Endothelial cell of umbilical vein (primary cell): ENCODE measurements around the gene CSRP2. TPM values are rescaled to one million over a fixed set of nuclear protein-coding genes. Genes with fewer than 3 reads are reported as not detected.

ENCODE experiments used
- BruUV-seq: library from RNA; stranded (reverse); fragments of 400-500 nt; replicated peaks from 2 replicates; lab custom pipeline; 2021; lab: Mats Ljungman, UMichigan
- CTCF ChIA-PET: fragments of 300-600, 350-600 bp; sonication (Branson Sonifier 250); formaldehyde crosslinking; loops from one replicate; lab custom pipeline; 2021; ENCODE audit warnings: antibody characterized with exemption, inconsistent platforms; lab: Charles Lee
- POLR2A ChIA-PET: fragments of 300-600, 350-600 bp; sonication (Branson Sonifier 250); formaldehyde crosslinking; loops from one replicate; lab custom pipeline; 2021; ENCODE audit warnings: antibody characterized with exemption, inconsistent platforms; lab: Charles Lee
- DNase-seq: peaks from one replicate; pipeline ENCODE4 v3.0.0-alpha.2; 2011; ENCODE audit warnings: low read depth, low spot score
- FAIRE-seq: peaks from 2 replicates; lab custom pipeline; 2011; peaks lifted over from hg19 to GRCh38; lab: Jason Lieb, UNC
- H2AFZ ChIP-seq: 2 replicates; pipeline ENCODE4 v1.6.0; 2012; ENCODE audit warnings: low read depth, low read length, control low read depth, inconsistent platforms
- H3K27ac ChIP-seq: 2 replicates; pipeline ENCODE4 v1.5.1; 2011; ENCODE audit warnings: low read depth, mild to moderate bottlenecking, control low read depth, low read length, moderate library complexity; ENCODE audit not compliant: insufficient read depth
- H3K27me3 ChIP-seq, 2 experiments: 2 replicates each; pipeline versions ENCODE4 v1.6.0 to v1.6.1; 2011; ENCODE audit warnings: low read length in 2 of 2, mixed read lengths in 1 of 2; ENCODE audit not compliant: control insufficient read depth in 2 of 2, insufficient read depth in 2 of 2
- H3K36me3 ChIP-seq, 2 experiments: 2 replicates in 1 of 2; 3 replicates in 1 of 2; pipeline ENCODE4 v1.5.1; 2011; ENCODE audit warnings: low read length in 2 of 2, mild to moderate bottlenecking in 1 of 2, moderate library complexity in 1 of 2; ENCODE audit not compliant: control insufficient read depth in 2 of 2, insufficient read depth in 2 of 2; ENCODE audit errors: extremely low read depth in 1 of 2
- H3K4me1 ChIP-seq: 3 replicates; pipeline ENCODE4 v1.5.1; 2011; ENCODE audit warnings: mild to moderate bottlenecking, low read length; ENCODE audit not compliant: control insufficient read depth, insufficient read depth; ENCODE audit errors: extremely low read depth
- H3K4me2 ChIP-seq: 2 replicates; pipeline ENCODE4 v1.6.1; 2011; ENCODE audit warnings: low read length, control low read depth, mixed read lengths; ENCODE audit not compliant: insufficient read depth
- H3K4me3 ChIP-seq, 3 experiments: fragments of 200-600 bp in 1 of 3; sonication (generic), shearing (Covaris generic) in 1 of 3; replicated peaks in 1 of 3; 2 replicates each; pipeline ENCODE4 v1.5.1; 2011 to 2016; ENCODE audit warnings: control low read depth in 3 of 3, low read length in 3 of 3, mild to moderate bottlenecking in 2 of 3, inconsistent platforms in 1 of 3, low read depth in 1 of 3, moderate library complexity in 1 of 3; ENCODE audit not compliant: insufficient read depth in 1 of 3
- H3K79me2 ChIP-seq: 2 replicates; pipeline ENCODE4 v1.6.0; 2012; ENCODE audit warnings: low read length, inconsistent platforms; ENCODE audit not compliant: control insufficient read depth, insufficient read depth
- H3K9ac ChIP-seq: replicated peaks from 2 replicates; pipeline ENCODE3; 2011; ENCODE audit warnings: low read length, control low read depth; ENCODE audit not compliant: insufficient read depth; ENCODE audit errors: extremely low read depth
- H3K9me1 ChIP-seq: replicated peaks from 3 replicates; pipeline ENCODE4 v1.6.0; 2011; ENCODE audit warnings: mild to moderate bottlenecking, low read length; ENCODE audit not compliant: control insufficient read depth, insufficient read depth; ENCODE audit errors: extremely low read depth
- H3K9me3 ChIP-seq: replicated peaks from 2 replicates; pipeline ENCODE4 v1.5.1; 2012; ENCODE audit warnings: low read length, inconsistent platforms; ENCODE audit not compliant: control insufficient read depth, insufficient read depth
- H4K20me1 ChIP-seq: replicated peaks from 2 replicates; pipeline ENCODE3; 2011; ENCODE audit warnings: mild to moderate bottlenecking, low read length; ENCODE audit not compliant: control insufficient read depth, insufficient read depth; ENCODE audit errors: extremely low read depth
- CTCF ChIP-seq, 2 donors: IDR thresholded peaks; 1 replicate in 1 of 2; 2 replicates in 1 of 2; pipeline ENCODE4 v1.5.1; 2011; ENCODE audit warnings: low read length in 2 of 2, mild to moderate bottlenecking in 2 of 2, moderate library complexity in 2 of 2, control low read depth in 1 of 2, inconsistent platforms in 1 of 2, low read depth in 1 of 2; ENCODE audit not compliant: insufficient read depth in 1 of 2; ENCODE audit errors: extremely low read depth in 1 of 2
- EZH2 ChIP-seq: IDR thresholded peaks from 2 replicates; pipeline ENCODE4 v1.6.1; 2012; ENCODE audit warnings: borderline replicate concordance, low read depth, mild to moderate bottlenecking, moderate library complexity, low read length, inconsistent platforms; ENCODE audit not compliant: severe bottlenecking
- FOS ChIP-seq: IDR thresholded peaks from 2 replicates; pipeline ENCODE4 v1.6.1; 2011; ENCODE audit warnings: mild to moderate bottlenecking, low read length, moderate library complexity, borderline replicate concordance; ENCODE audit not compliant: insufficient read depth
- GATA2 ChIP-seq: IDR thresholded peaks from 2 replicates; pipeline ENCODE4 v1.7.0; 2011; ENCODE audit warnings: low read depth, mild to moderate bottlenecking, moderate library complexity, mixed read lengths, low read length; ENCODE audit not compliant: insufficient read length, insufficient read depth
- JUN ChIP-seq: IDR thresholded peaks from 2 replicates; pipeline ENCODE4 v1.6.1; 2011; ENCODE audit warnings: borderline replicate concordance, low read depth; ENCODE audit not compliant: insufficient read length, insufficient read depth
- MAX ChIP-seq: IDR thresholded peaks from 2 replicates; pipeline ENCODE4 v1.6.1; 2011; ENCODE audit not compliant: insufficient read depth, insufficient read length
- MYC ChIP-seq: IDR thresholded peaks from one replicate; pipeline ENCODE4 v1.6.1; 2011; ENCODE audit warnings: mild to moderate bottlenecking, low read depth, low read length
- POLR2A ChIP-seq: IDR thresholded peaks from 2 replicates; pipeline ENCODE4 v1.6.1; 2012; ENCODE audit warnings: low read depth, mild to moderate bottlenecking, control low read depth, low read length
- POLR2AphosphoS5 ChIP-seq: IDR thresholded peaks from 2 replicates; pipeline ENCODE4 v1.6.1; 2012; ENCODE audit warnings: low read depth, mild to moderate bottlenecking, control low read depth, low read length, moderate library complexity; ENCODE audit not compliant: insufficient read depth
- dilution Hi-C: fragments of 300-500 bp; cut with MboI; formaldehyde crosslinking; loops from one replicate; pipeline ENCODE4 v1.15.0; 2019; ENCODE audit warnings: low sequenced_read_pairs; ENCODE audit not compliant: extremely low pct_ligation_motif_present
- intact Hi-C: fragments of 100-400 bp; cut with micrococcal nuclease; formaldehyde crosslinking; loops from one replicate; pipeline ENCODE4 v1.10.0; 2022
- polyA plus RNA-seq, 4 experiments: library from polyadenylated mRNA; depleted of rRNA in 3 of 4; stranded (reverse) in 3 of 4; unstranded in 1 of 4; fragments of >200 nt; gene quantifications; 2 replicates each; pipeline versions ENCODE4 v1.2.1 to v1.2.3, GENCODE V29; 2011 to 2012; ENCODE audit warnings: missing spikeins in 1 of 4
- total RNA-seq: library from RNA; stranded (reverse); gene quantifications from 2 replicates; pipeline ENCODE4 v1.2.3, GENCODE V29; 2021

CSRP2 gene
- total and polyA plus RNA-seq, 2 donors (not counting 3 experiments of a cell fraction or from before 2014, with no cell fraction given): 8.8 to 13.4 TPM

- ChIA-PET CTCF (no interaction called here), POLR2A (no interaction called here)
- Histone ChIP-seq H3K79me2 (no peaks in the 10 kb centered on the region), H3K27ac (no peak overlapping the region), H3K4me3 (no peak overlapping the region), H3K27me3 (peaks cover 3 to 13% of the 10 kb centered on the region in 2 experiments), H3K4me1 (no peaks in the 10 kb centered on the region), H3K4me2 (no peak overlapping the region), H4K20me1 (no peaks in the 10 kb centered on the region), H3K36me3 (no peaks in the 10 kb centered on the region), H3K9me3 (no peaks in the 10 kb centered on the region), H3K9me1 (no peaks in the 10 kb centered on the region), H2AFZ (no peak overlapping the region), H3K9ac (no peak overlapping the region)
- TF ChIP-seq GATA2 (no peak), POLR2AphosphoS5 (no peak), JUN (no peak), EZH2 (no peak), POLR2A (no peak), MAX (no peak), MYC (no peak), FOS (no peak), CTCF (IDR thresholded peaks at IDR 0.05; ENCODE audit: extremely low read depth in 1 of 2, insufficient read depth in 1 of 2, low read depth in 1 of 2, low read length in 2 of 2) (no peak)
- BruUV-seq: no TSS peak
- FAIRE-seq (no peak), DNase-seq (no peak)
- dilution Hi-C loops (no loop called here), intact Hi-C loops (no loop called here)
Measured at GRCh38 chr12:76921891-76922664, 43.3 kb upstream of the CSRP2 start.
